Liver (tissue), 9 donors: ENCODE data around the gene BMP8A. TPM values are rescaled to one million over a fixed set of nuclear protein-coding genes. Genes with fewer than 3 reads are reported as not detected.

Experiments used
- DNase-seq: peaks from one replicate; pipeline ENCODE4 v3.0.0-alpha.2; 2017; ENCODE audit warnings: low spot score
- H3K27ac ChIP-seq, 2 donors: one replicate each; pipeline ENCODE4 v1.7.0; 2013; ENCODE audit warnings: inconsistent platforms in 2 of 2, low read length in 2 of 2, control low read depth in 1 of 2, low read depth in 1 of 2, mild to moderate bottlenecking in 1 of 2
- H3K27me3 ChIP-seq, 4 donors: one replicate each; pipeline versions ENCODE4 v1.6.1 to v1.7.0; 2013; ENCODE audit warnings: low read length in 3 of 4, inconsistent platforms in 1 of 4, mild to moderate bottlenecking in 1 of 4, moderate library complexity in 1 of 4; ENCODE audit not compliant: control insufficient read depth in 4 of 4, insufficient read depth in 4 of 4
- H3K36me3 ChIP-seq, 4 donors: one replicate each; pipeline versions ENCODE4 v1.6.1 to v1.7.0; 2013; ENCODE audit warnings: low read length in 3 of 4, mild to moderate bottlenecking in 3 of 4, low read depth in 1 of 4, moderate library complexity in 1 of 4; ENCODE audit not compliant: control insufficient read depth in 4 of 4, insufficient read depth in 3 of 4
- H3K4me1 ChIP-seq, 4 donors: one replicate each; pipeline versions ENCODE4 v1.6.1 to v1.7.0; 2013; ENCODE audit warnings: low read length in 3 of 4, mild to moderate bottlenecking in 3 of 4, moderate library complexity in 1 of 4; ENCODE audit not compliant: control insufficient read depth in 4 of 4, insufficient read depth in 4 of 4
- H3K4me3 ChIP-seq, 3 donors: one replicate each; pipeline versions ENCODE4 v1.6.1 to v1.7.0; 2013; ENCODE audit warnings: low read length in 3 of 3, control low read depth in 1 of 3, low read depth in 1 of 3, mild to moderate bottlenecking in 1 of 3
- H3K9ac ChIP-seq, 2 donors: one replicate each; pipeline ENCODE4 v1.7.0; 2013; ENCODE audit warnings: low read length in 2 of 2, mild to moderate bottlenecking in 2 of 2, moderate library complexity in 2 of 2, control low read depth in 1 of 2, low read depth in 1 of 2
- H3K9me3 ChIP-seq, 4 donors: one replicate each; pipeline versions ENCODE4 v1.6.1 to v1.7.0; 2013; ENCODE audit warnings: low read length in 3 of 4; ENCODE audit not compliant: control insufficient read depth in 4 of 4
- CTCF ChIP-seq: fragments of 150-350 bp; IDR thresholded peaks from 2 replicates; pipeline ENCODE4 v1.5.1; 2017; ENCODE audit warnings: improper control_type of control experiment, low read depth, low read length; ENCODE audit not compliant: missing input control
- FOXA1 ChIP-seq: IDR thresholded peaks from 2 replicates; pipeline ENCODE4 v1.6.1; 2016; ENCODE audit warnings: antibody characterized with exemption
- FOXA2 ChIP-seq: IDR thresholded peaks from 2 replicates; pipeline ENCODE4 v1.6.1; 2016; ENCODE audit warnings: antibody characterized with exemption
- HNF4A ChIP-seq, 2 donors: conservative IDR thresholded peaks; 2 replicates each; pipeline ENCODE4 v1.6.1; 2016; ENCODE audit warnings: antibody characterized with exemption in 2 of 2, mild to moderate bottlenecking in 2 of 2
- HNF4G ChIP-seq: IDR thresholded peaks from 2 replicates; pipeline ENCODE4 v1.6.1; 2016; ENCODE audit warnings: antibody characterized with exemption
- JUND ChIP-seq, 2 donors: IDR thresholded peaks; 2 replicates each; pipeline ENCODE4 v1.6.1; 2016; ENCODE audit warnings: antibody characterized with exemption in 2 of 2
- NR2F2 ChIP-seq: IDR thresholded peaks from 2 replicates; pipeline ENCODE4 v1.6.1; 2016; ENCODE audit warnings: antibody characterized with exemption
- RAD21 ChIP-seq, 2 donors: IDR thresholded peaks; 2 replicates each; pipeline ENCODE4 v1.6.1; 2016; ENCODE audit warnings: antibody characterized with exemption in 2 of 2, mild to moderate bottlenecking in 2 of 2
- RXRA ChIP-seq, 2 donors: IDR thresholded peaks; 2 replicates each; pipeline ENCODE4 v1.6.1; 2017 to 2018; ENCODE audit warnings: antibody characterized with exemption in 2 of 2, mild to moderate bottlenecking in 1 of 2
- SP1 ChIP-seq: IDR thresholded peaks from 2 replicates; pipeline ENCODE4 v1.6.1; 2018; ENCODE audit warnings: antibody characterized with exemption, mild to moderate bottlenecking
- TAF1 ChIP-seq: conservative IDR thresholded peaks from 2 replicates; pipeline ENCODE4 v1.6.1; 2016; ENCODE audit warnings: antibody characterized with exemption, mild to moderate bottlenecking
- YY1 ChIP-seq: IDR thresholded peaks from 2 replicates; pipeline ENCODE4 v1.6.1; 2016; ENCODE audit warnings: antibody characterized with exemption, mild to moderate bottlenecking
- WGBS: extraction: QIAGEN DNeasy Blood & Tissue Kit; methylation state at CpG from one replicate; pipeline ENCODE4 v1.1.7; 2013; 5-methylcytosine and 5-hydroxymethylcytosine counted together
- polyA plus RNA-seq, 2 donors: library from polyadenylated mRNA; stranded (reverse) in 1 of 2; unstranded in 1 of 2; fragments of 200-250 nt in 1 of 2; fragments of >200 nt in 1 of 2; fragmentation: Nextera tagmentation in 1 of 2; extraction: Ambion mirVana in 1 of 2; gene quantifications; one replicate each; pipeline versions ENCODE4 v1.2.1 to v1.2.3, GENCODE V29; 2013 to 2015
- total RNA-seq, 2 donors: library from RNA; depleted of rRNA; stranded (reverse); fragments of >200 nt; gene quantifications; one replicate each; pipeline ENCODE4 v1.2.3, GENCODE V29; 2014
- TF ChIP-seq, protein P1 (sequence below): IDR thresholded peaks from 2 replicates; pipeline ENCODE4 v1.6.1; 2016; ENCODE audit warnings: antibody characterized with exemption, mild to moderate bottlenecking
- TF ChIP-seq, protein P2 (sequence below): IDR thresholded peaks from 2 replicates; pipeline ENCODE4 v1.6.1; 2016; ENCODE audit warnings: antibody characterized with exemption
- TF ChIP-seq, protein P3 (sequence below): IDR thresholded peaks from 2 replicates; pipeline ENCODE4 v1.6.1; 2016; ENCODE audit warnings: antibody characterized with exemption
- donor health status: healthy.
- donor health status: healthy.
- donor health status: healthy.
- donor health status: healthy.
- donor health status: healthy.

The BMP8A gene
- total and polyA plus RNA-seq, 4 donors, result not detected

- TF ChIP-seq, protein P1, sequence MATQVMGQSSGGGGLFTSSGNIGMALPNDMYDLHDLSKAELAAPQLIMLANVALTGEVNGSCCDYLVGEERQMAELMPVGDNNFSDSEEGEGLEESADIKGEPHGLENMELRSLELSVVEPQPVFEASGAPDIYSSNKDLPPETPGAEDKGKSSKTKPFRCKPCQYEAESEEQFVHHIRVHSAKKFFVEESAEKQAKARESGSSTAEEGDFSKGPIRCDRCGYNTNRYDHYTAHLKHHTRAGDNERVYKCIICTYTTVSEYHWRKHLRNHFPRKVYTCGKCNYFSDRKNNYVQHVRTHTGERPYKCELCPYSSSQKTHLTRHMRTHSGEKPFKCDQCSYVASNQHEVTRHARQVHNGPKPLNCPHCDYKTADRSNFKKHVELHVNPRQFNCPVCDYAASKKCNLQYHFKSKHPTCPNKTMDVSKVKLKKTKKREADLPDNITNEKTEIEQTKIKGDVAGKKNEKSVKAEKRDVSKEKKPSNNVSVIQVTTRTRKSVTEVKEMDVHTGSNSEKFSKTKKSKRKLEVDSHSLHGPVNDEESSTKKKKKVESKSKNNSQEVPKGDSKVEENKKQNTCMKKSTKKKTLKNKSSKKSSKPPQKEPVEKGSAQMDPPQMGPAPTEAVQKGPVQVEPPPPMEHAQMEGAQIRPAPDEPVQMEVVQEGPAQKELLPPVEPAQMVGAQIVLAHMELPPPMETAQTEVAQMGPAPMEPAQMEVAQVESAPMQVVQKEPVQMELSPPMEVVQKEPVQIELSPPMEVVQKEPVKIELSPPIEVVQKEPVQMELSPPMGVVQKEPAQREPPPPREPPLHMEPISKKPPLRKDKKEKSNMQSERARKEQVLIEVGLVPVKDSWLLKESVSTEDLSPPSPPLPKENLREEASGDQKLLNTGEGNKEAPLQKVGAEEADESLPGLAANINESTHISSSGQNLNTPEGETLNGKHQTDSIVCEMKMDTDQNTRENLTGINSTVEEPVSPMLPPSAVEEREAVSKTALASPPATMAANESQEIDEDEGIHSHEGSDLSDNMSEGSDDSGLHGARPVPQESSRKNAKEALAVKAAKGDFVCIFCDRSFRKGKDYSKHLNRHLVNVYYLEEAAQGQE, result no peak
- TF ChIP-seq HNF4G (no peak), TAF1 (no peak)
Measured at GRCh38 chr1:39478126-39478915, 13.1 kb upstream of the BMP8A start (continued).

GRCh38 chr1:39481289-39481688, 10.1 kb upstream of the BMP8A start:
- TF ChIP-seq SP1 (no peak), RXRA (IDR thresholded peaks at IDR 0.05) (no peak), NR2F2 (no peak), JUND (IDR thresholded peaks at IDR 0.05) (no peak), FOXA1 (no peak), HNF4G (no peak), HNF4A (conservative IDR thresholded peaks at IDR 0.05) (no peak), TAF1 (no peak), FOXA2 (no peak)
- TF ChIP-seq, protein P1, result no peak
- DNase-seq, result no peak
- Histone ChIP-seq H3K9ac (no peak overlapping the region), H3K27me3 (no peaks in the 10 kb centered on the region), H3K9me3 (no peaks in the 10 kb centered on the region), H3K27ac (no peak overlapping the region), H3K4me1 (no peaks in the 10 kb centered on the region), H3K36me3 (peaks cover 16 to 60% (median 55%) of the 10 kb centered on the region in 4 donors), H3K4me3 (no peak overlapping the region)
- WGBS, result 96% methylated on average over 6 of the region's 6 CpGs

DNA sequence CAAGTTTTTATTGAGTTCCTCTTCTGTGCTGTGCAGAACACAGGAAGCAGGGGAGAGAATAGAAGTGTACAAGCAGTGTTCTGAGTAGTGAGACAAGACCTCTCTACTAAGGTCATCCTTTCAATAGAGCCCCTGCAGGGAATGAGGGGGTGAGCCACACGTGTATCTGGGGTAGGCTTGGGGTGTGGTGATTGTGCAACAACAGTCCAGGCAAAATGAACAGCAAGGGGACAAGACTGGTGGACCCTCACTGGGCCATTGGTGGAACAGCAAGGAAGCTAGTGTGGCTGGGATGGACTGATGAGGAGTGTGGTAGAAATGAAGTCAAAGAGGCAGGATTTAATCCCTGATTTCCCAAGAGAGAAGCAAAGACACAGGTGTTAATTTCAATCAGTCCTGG, 8.2 kb upstream of the BMP8A start:
- H3K27ac ChIP-seq, result no peak overlapping the region
- WGBS, result 49% methylated on average over 1 of the region's 1 CpG
- TF ChIP-seq TAF1 (no peak), YY1 (no peak), CTCF (no peak), NR2F2 (no peak), FOXA1 (no peak), FOXA2 (no peak), RAD21 (IDR thresholded peaks at IDR 0.05) (no peak)
- TF ChIP-seq, protein P2, sequence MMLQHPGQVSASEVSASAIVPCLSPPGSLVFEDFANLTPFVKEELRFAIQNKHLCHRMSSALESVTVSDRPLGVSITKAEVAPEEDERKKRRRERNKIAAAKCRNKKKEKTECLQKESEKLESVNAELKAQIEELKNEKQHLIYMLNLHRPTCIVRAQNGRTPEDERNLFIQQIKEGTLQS, result no peak
- TF ChIP-seq, protein P3, sequence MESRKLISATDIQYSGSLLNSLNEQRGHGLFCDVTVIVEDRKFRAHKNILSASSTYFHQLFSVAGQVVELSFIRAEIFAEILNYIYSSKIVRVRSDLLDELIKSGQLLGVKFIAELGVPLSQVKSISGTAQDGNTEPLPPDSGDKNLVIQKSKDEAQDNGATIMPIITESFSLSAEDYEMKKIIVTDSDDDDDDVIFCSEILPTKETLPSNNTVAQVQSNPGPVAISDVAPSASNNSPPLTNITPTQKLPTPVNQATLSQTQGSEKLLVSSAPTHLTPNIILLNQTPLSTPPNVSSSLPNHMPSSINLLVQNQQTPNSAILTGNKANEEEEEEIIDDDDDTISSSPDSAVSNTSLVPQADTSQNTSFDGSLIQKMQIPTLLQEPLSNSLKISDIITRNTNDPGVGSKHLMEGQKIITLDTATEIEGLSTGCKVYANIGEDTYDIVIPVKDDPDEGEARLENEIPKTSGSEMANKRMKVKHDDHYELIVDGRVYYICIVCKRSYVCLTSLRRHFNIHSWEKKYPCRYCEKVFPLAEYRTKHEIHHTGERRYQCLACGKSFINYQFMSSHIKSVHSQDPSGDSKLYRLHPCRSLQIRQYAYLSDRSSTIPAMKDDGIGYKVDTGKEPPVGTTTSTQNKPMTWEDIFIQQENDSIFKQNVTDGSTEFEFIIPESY, result no peak

More for the DNA sequence above, 8.2 kb upstream of the BMP8A start:
- Histone ChIP-seq H3K4me3 (no peak overlapping the region), H3K4me1 (no peaks in the 10 kb centered on the region), H3K9me3 (no peaks in the 10 kb centered on the region), H3K36me3 (peaks cover 14 to 70% (median 63%) of the 10 kb centered on the region in 4 donors), H3K27me3 (no peaks in the 10 kb centered on the region), H3K9ac (no peak overlapping the region)
- no peak for DNase-seq
